Naive thymus-derived CD4-positive, alpha-beta T cell (primary cell): ENCODE results near the gene MCHR2. TPM values are rescaled to one million over a fixed set of nuclear protein-coding genes. Genes with fewer than 3 reads are reported as not detected.
A peak's percentile ranks its signal among the peaks of the same experiment; 100 is the strongest.

Source experiments
- ATAC-seq: fragments of 150-1000 bp; cut with Tn5 transposase; 2 replicates; pipeline ENCODE4 v1.10.0; 2021; ENCODE audit warnings: mild to moderate bottlenecking, moderate library complexity
- CTCF ChIA-PET: fragments of 350-600 bp; sonication (Branson Sonifier 250); formaldehyde crosslinking; loops from one replicate; lab custom pipeline; 2021; ENCODE audit warnings: antibody characterized with exemption; lab: Charles Lee
- POLR2A ChIA-PET: fragments of 350-600 bp; sonication (Branson Sonifier 250); formaldehyde crosslinking; loops from one replicate; lab custom pipeline; 2021; ENCODE audit warnings: antibody characterized with exemption, inconsistent platforms; lab: Charles Lee
- DNase-seq, 9 donors: peaks; one replicate each; pipeline versions ENCODE4 v3.0.0 to v3.0.0-alpha.2; 2020 to 2022; ENCODE audit warnings: mixed read lengths in 1 of 9
- H3K27ac ChIP-seq: one replicate; pipeline ENCODE4 v1.7.0; 2013; ENCODE audit warnings: mild to moderate bottlenecking, low read depth, low read length, moderate library complexity
- H3K27me3 ChIP-seq, 2 donors: one replicate each; pipeline ENCODE4 v1.7.0; 2013; ENCODE audit warnings: low read length in 2 of 2, mild to moderate bottlenecking in 2 of 2, moderate library complexity in 2 of 2; ENCODE audit not compliant: control insufficient read depth in 2 of 2, insufficient read depth in 2 of 2
- H3K36me3 ChIP-seq, 3 experiments: 1 replicate in 2 of 3; 2 replicates in 1 of 3; pipeline ENCODE4 v1.7.0; 2013; ENCODE audit warnings: low read length in 3 of 3, mild to moderate bottlenecking in 3 of 3, moderate library complexity in 1 of 3; ENCODE audit not compliant: insufficient read depth in 3 of 3, control insufficient read depth in 2 of 3
- H3K4me1 ChIP-seq, 2 donors: one replicate each; pipeline ENCODE4 v1.7.0; 2013; ENCODE audit warnings: low read length in 2 of 2, mild to moderate bottlenecking in 2 of 2, moderate library complexity in 1 of 2; ENCODE audit not compliant: control insufficient read depth in 2 of 2, insufficient read depth in 2 of 2
- H3K4me3 ChIP-seq: 2 replicates; pipeline ENCODE4 v1.7.0; 2013; ENCODE audit warnings: mild to moderate bottlenecking, low read length
- H3K9me3 ChIP-seq, 3 experiments: 1 replicate in 2 of 3; 2 replicates in 1 of 3; pipeline ENCODE4 v1.7.0; 2013; ENCODE audit warnings: low read length in 3 of 3; ENCODE audit not compliant: control insufficient read depth in 2 of 3
- H3K27ac Mint-ChIP-seq, 9 donors: one replicate each; pipeline ENCODE4 v1.8.0; 2020 to 2022; ENCODE audit warnings: mixed read lengths in 9 of 9, mild to moderate bottlenecking in 8 of 9, moderate library complexity in 5 of 9, inconsistent platforms in 2 of 9
- H3K27me3 Mint-ChIP-seq, 5 donors: one replicate each; pipeline ENCODE4 v1.8.0; 2021 to 2022; ENCODE audit warnings: mixed read lengths in 5 of 5, mild to moderate bottlenecking in 1 of 5
- H3K36me3 Mint-ChIP-seq, 5 donors: one replicate each; pipeline ENCODE4 v1.8.0; 2020 to 2022; ENCODE audit warnings: mixed read lengths in 5 of 5, mild to moderate bottlenecking in 3 of 5, inconsistent platforms in 1 of 5
- H3K4me1 Mint-ChIP-seq, 7 donors: one replicate each; pipeline ENCODE4 v1.8.0; 2020 to 2022; ENCODE audit warnings: mixed read lengths in 7 of 7, mild to moderate bottlenecking in 3 of 7, inconsistent platforms in 1 of 7
- H3K4me3 Mint-ChIP-seq, 10 donors: one replicate each; pipeline ENCODE4 v1.8.0; 2020 to 2022; ENCODE audit warnings: mild to moderate bottlenecking in 10 of 10, mixed read lengths in 10 of 10, moderate library complexity in 6 of 10, inconsistent platforms in 2 of 10
- H3K9me3 Mint-ChIP-seq, 11 donors: one replicate each; pipeline ENCODE4 v1.8.0; 2020 to 2022; ENCODE audit warnings: mixed read lengths in 11 of 11, mild to moderate bottlenecking in 4 of 11, inconsistent platforms in 1 of 11, moderate library complexity in 1 of 11
- intact Hi-C, 2 donors: fragments of 100-400 bp; cut with micrococcal nuclease; formaldehyde crosslinking; loops; one replicate each; pipeline ENCODE4 v1.15.1; 2023
- polyA plus RNA-seq, 2 donors: library from polyadenylated mRNA; unstranded; fragments of 300-500 nt; fragmentation: Illumina TruSeq; gene quantifications; one replicate each; pipeline ENCODE4 v1.2.3, GENCODE V29; 2021
- total RNA-seq, 6 experiments: library from RNA in 5 of 6; stranded (reverse) in 5 of 6; gene quantifications; 1 replicate in 5 of 6; 2 replicates in 1 of 6; pipeline ENCODE4 v1.2.3 and lab custom pipeline; 2021 to 2026

Gene MCHR2
- total and polyA plus RNA-seq, 7 experiments from 2014 or later: not detected

- Mint-ChIP-seq H3K27me3 (peaks cover 19 to 29% (median 23%) of the 10 kb centered on the region in 5 donors), H3K4me3 (no peak overlapping the region), H3K4me1 (no peaks in the 10 kb centered on the region), H3K27ac (no peak overlapping the region), H3K36me3 (no peaks in the 10 kb centered on the region), H3K9me3 (no peaks in the 10 kb centered on the region)
- peak; percentile 70 for ATAC-seq
- no peaks in the 10 kb centered on the region for H3K4me1 ChIP-seq
- H3K36me3 ChIP-seq: no peaks in the 10 kb centered on the region
- H3K27me3 ChIP-seq: no peaks in the 10 kb centered on the region
- no peak overlapping the region for H3K4me3 ChIP-seq
- POLR2A ChIA-PET: no interaction called here
- DNase-seq: peak in 6 of 9 donors; percentile 9 to 33 (median 22)
- intact Hi-C loops: loop anchor here (1.0 to 10.0 kb wide), 7 partner anchors 97 to 715 kb away; no protein-coding TSS in a partner anchor
- no peak overlapping the region for H3K27ac ChIP-seq
- CTCF ChIA-PET: interaction anchor here (0.6 to 1.5 kb wide), 6 partner anchors 12 to 1143 kb away, joined by 3 to 4 read pairs (median 4); no protein-coding TSS in a partner anchor
- H3K9me3 ChIP-seq: no peaks in the 10 kb centered on the region
Observed at GRCh38 chr6:100001915-100002388, 7.9 kb upstream of the MCHR2 start.

- H3K36me3 ChIP-seq: no peaks in the 10 kb centered on the region
- no peak overlapping the region for H3K27ac ChIP-seq
- no peaks in the 10 kb centered on the region for H3K4me1 ChIP-seq
- POLR2A ChIA-PET: no interaction called here
- no peaks in the 10 kb centered on the region for H3K9me3 ChIP-seq
- no peak for DNase-seq
- CTCF ChIA-PET: no interaction called here
- H3K4me3 ChIP-seq: no peak overlapping the region
- Mint-ChIP-seq H3K36me3 (no peaks in the 10 kb centered on the region), H3K9me3 (no peaks in the 10 kb centered on the region), H3K27ac (no peak overlapping the region), H3K4me3 (no peak overlapping the region), H3K27me3 (peaks cover 38 to 53% (median 45%) of the 10 kb centered on the region in 5 donors), H3K4me1 (peaks cover 0 to 3% (median 0%) of the 10 kb centered on the region in 7 donors)
- no peaks in the 10 kb centered on the region for H3K27me3 ChIP-seq
- no peak for ATAC-seq
- intact Hi-C loops: no loop called here
Observed at GRCh38 chr6:99997141-99997540, 3.1 kb upstream of the MCHR2 start.

GRCh38 chr6:99995916-99996315 lies 1.9 kb upstream of the MCHR2 start:
- POLR2A ChIA-PET: no interaction called here
- Mint-ChIP-seq H3K4me1 (peaks cover 0 to 3% (median 0%) of the 10 kb centered on the region in 7 donors), H3K27me3 (peaks cover 39 to 47% (median 41%) of the 10 kb centered on the region in 5 donors), H3K9me3 (peaks cover 0 to under 1% (median 0%) of the 10 kb centered on the region in 11 donors), H3K27ac (no peak overlapping the region), H3K36me3 (no peaks in the 10 kb centered on the region), H3K4me3 (no peak overlapping the region)
- intact Hi-C loops: no loop called here
- no peaks in the 10 kb centered on the region for H3K27me3 ChIP-seq
- CTCF ChIA-PET: no interaction called here
- no peaks in the 10 kb centered on the region for H3K4me1 ChIP-seq
- no peak overlapping the region for H3K4me3 ChIP-seq
- ATAC-seq (no peak), DNase-seq (no peak)
- no peak overlapping the region for H3K27ac ChIP-seq
- H3K36me3 ChIP-seq: no peaks in the 10 kb centered on the region
- H3K9me3 ChIP-seq: no peaks in the 10 kb centered on the region

DNA sequence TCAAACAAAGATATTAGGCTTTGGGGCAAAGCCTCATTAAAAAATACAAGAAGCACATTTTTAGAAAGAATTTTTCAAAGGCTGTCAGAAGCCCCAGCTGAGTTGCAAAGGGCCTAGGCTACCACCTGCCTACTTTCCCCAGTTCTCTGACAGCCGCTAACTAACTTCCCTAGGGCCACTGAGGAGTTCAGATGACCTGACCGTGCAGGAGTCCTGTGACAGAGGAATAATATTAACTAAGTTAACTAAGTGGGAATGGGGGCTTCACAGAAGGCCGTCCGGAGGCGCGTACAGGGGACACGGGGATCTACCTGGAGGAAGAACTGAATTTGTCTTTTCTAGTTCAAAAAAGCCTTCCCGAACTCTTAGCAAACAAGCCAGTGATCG lies 884 bp downstream of the MCHR2 start:
- Histone ChIP-seq H3K36me3 (no peaks in the 10 kb centered on the region), H3K4me3 (no peak overlapping the region), H3K4me1 (no peaks in the 10 kb centered on the region), H3K9me3 (no peaks in the 10 kb centered on the region), H3K27ac (no peak overlapping the region), H3K27me3 (no peaks in the 10 kb centered on the region)
- H3K36me3 Mint-ChIP-seq: no peaks in the 10 kb centered on the region
- peak overlapping the region in 1 of 10 donors; percentile 31 for H3K4me3 Mint-ChIP-seq
- no peak overlapping the region for H3K27ac Mint-ChIP-seq
- peaks cover 0 to 1% (median 0%) of the 10 kb centered on the region in 11 donors for H3K9me3 Mint-ChIP-seq
- no peak for DNase-seq
- intact Hi-C loops: no loop called here
- H3K27me3 Mint-ChIP-seq: peaks cover 35 to 48% (median 38%) of the 10 kb centered on the region in 5 donors
- ChIA-PET POLR2A (no interaction called here), CTCF (no interaction called here)
- no peak for ATAC-seq
- H3K4me1 Mint-ChIP-seq: peaks cover 0 to 3% (median 0%) of the 10 kb centered on the region in 7 donors

DNA sequence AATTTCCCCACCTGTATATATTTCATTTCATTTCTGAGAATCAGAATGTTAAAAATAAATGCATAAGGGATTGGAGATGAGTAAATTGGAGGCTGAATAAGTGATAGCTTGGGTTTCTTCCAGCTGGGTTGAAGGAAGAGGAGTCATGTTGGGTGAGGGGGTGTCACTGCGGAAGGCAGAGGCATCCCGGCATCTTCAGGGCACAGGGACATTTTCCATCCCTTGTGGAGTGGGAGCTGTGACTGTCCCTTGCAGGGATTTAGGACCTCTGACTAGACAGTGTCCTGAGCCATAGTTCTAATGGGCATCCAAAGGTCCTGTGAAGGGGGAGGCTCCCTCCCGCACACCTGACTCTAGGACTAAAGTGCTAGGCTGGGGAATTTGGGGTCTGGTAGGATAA lies 2.1 kb downstream of the MCHR2 start:
- Histone ChIP-seq H3K36me3 (no peaks in the 10 kb centered on the region), H3K4me3 (no peak overlapping the region), H3K9me3 (no peaks in the 10 kb centered on the region), H3K4me1 (no peaks in the 10 kb centered on the region), H3K27ac (no peak overlapping the region), H3K27me3 (no peaks in the 10 kb centered on the region)
- intact Hi-C loops: no loop called here
- no peak overlapping the region for H3K27ac Mint-ChIP-seq
- peaks cover 37 to 48% (median 41%) of the 10 kb centered on the region in 5 donors for H3K27me3 Mint-ChIP-seq
- DNase-seq (no peak), ATAC-seq (no peak)
- POLR2A ChIA-PET: no interaction called here
- peaks cover 0 to 3% (median 0%) of the 10 kb centered on the region in 7 donors for H3K4me1 Mint-ChIP-seq
- H3K9me3 Mint-ChIP-seq: peaks cover 0 to 1% (median 0%) of the 10 kb centered on the region in 11 donors
- CTCF ChIA-PET: no interaction called here
- no peaks in the 10 kb centered on the region for H3K36me3 Mint-ChIP-seq
- no peak overlapping the region for H3K4me3 Mint-ChIP-seq

- CTCF ChIA-PET: no interaction called here
- peaks cover 0 to 1% (median 0%) of the 10 kb centered on the region in 5 donors for H3K36me3 Mint-ChIP-seq
- no peaks in the 10 kb centered on the region for H3K4me1 Mint-ChIP-seq
- no peak overlapping the region for H3K27ac Mint-ChIP-seq
- H3K4me1 ChIP-seq: no peaks in the 10 kb centered on the region
- no peaks in the 10 kb centered on the region for H3K9me3 ChIP-seq
- no peak overlapping the region for H3K4me3 Mint-ChIP-seq
- H3K36me3 ChIP-seq: no peaks in the 10 kb centered on the region
- peaks cover 0 to 6% (median under 1%) of the 10 kb centered on the region in 5 donors for H3K27me3 Mint-ChIP-seq
- no peak for DNase-seq
- intact Hi-C loops: no loop called here
- H3K9me3 Mint-ChIP-seq: peaks cover 0 to 3% (median 0%) of the 10 kb centered on the region in 11 donors
- POLR2A ChIA-PET: no interaction called here
- no peak overlapping the region for H3K4me3 ChIP-seq
- no peak for ATAC-seq
- no peaks in the 10 kb centered on the region for H3K27me3 ChIP-seq
- no peak overlapping the region for H3K27ac ChIP-seq
Observed at GRCh38 chr6:99980741-99981140, 13.3 kb downstream of the MCHR2 start.

GRCh38 chr6:99979953-99980352 lies 14.1 kb downstream of the MCHR2 start:
- ATAC-seq (no peak), DNase-seq (no peak)
- H3K27ac ChIP-seq: no peak overlapping the region
- H3K4me1 ChIP-seq: no peaks in the 10 kb centered on the region
- no peaks in the 10 kb centered on the region for H3K27me3 ChIP-seq
- no peaks in the 10 kb centered on the region for H3K4me1 Mint-ChIP-seq
- H3K27ac Mint-ChIP-seq: no peak overlapping the region
- no peaks in the 10 kb centered on the region for H3K36me3 ChIP-seq
- peaks cover 0 to 5% (median 0%) of the 10 kb centered on the region in 5 donors for H3K36me3 Mint-ChIP-seq
- H3K27me3 Mint-ChIP-seq: peaks cover 0 to 8% (median 4%) of the 10 kb centered on the region in 5 donors
- no peaks in the 10 kb centered on the region for H3K9me3 ChIP-seq
- ChIA-PET POLR2A (no interaction called here), CTCF (no interaction called here)
- peaks cover 0 to 5% (median 0%) of the 10 kb centered on the region in 11 donors for H3K9me3 Mint-ChIP-seq
- no peak overlapping the region for H3K4me3 Mint-ChIP-seq
- intact Hi-C loops: no loop called here
- H3K4me3 ChIP-seq: no peak overlapping the region
